Mesothelial cell of epicardium (in vitro differentiated cells): Measurements from ENCODE around the gene PPP2R1A. TPM values are rescaled to one million over a fixed set of nuclear protein-coding genes. Genes with fewer than 3 reads are reported as not detected.

ENCODE experiments used
- DNase-seq, 2 experiments: peaks; one replicate each; pipeline ENCODE4 v3.0.0; 2021; ENCODE audit warnings: low spot score in 2 of 2; ENCODE audit not compliant: unreplicated experiment in 2 of 2
- H3K27ac Mint-ChIP-seq: 2 replicates; pipeline ENCODE4 v1.8.0; 2021; ENCODE audit warnings: mixed read lengths
- H3K27me3 Mint-ChIP-seq: 2 replicates; pipeline ENCODE4 v1.8.0; 2021; ENCODE audit warnings: low read depth, mixed read lengths
- H3K36me3 Mint-ChIP-seq: 2 replicates; pipeline ENCODE4 v1.8.0; 2021; ENCODE audit warnings: mixed read lengths
- H3K4me1 Mint-ChIP-seq: 2 replicates; pipeline ENCODE4 v1.8.0; 2021; ENCODE audit warnings: mixed read lengths
- H3K4me3 Mint-ChIP-seq: 2 replicates; pipeline ENCODE4 v1.8.0; 2021; ENCODE audit warnings: mild to moderate bottlenecking, moderate library complexity, mixed read lengths
- H3K9me3 Mint-ChIP-seq: 2 replicates; pipeline ENCODE4 v1.8.0; 2021; ENCODE audit warnings: mixed read lengths
- CTCF ChIP-seq: fragments of 200-600 bp; sonication (generic); IDR thresholded peaks from one replicate; pipeline ENCODE4 v1.5.0; 2021; ENCODE audit warnings: antibody characterized with exemption; ENCODE audit not compliant: unreplicated experiment
- total RNA-seq: library from RNA; stranded (reverse); gene quantifications from 3 replicates; pipeline ENCODE4 v1.2.1, GENCODE V29; 2021

The PPP2R1A gene
- total RNA-seq, 1 donor from 2014 or later = 314 TPM

- TF ChIP-seq CTCF = no peak
- Mint-ChIP-seq H3K4me3 (no peak overlapping the region), H3K27ac (no peak overlapping the region), H3K36me3 (peaks cover 2% of the 10 kb centered on the region), H3K4me1 (peaks cover 20% of the 10 kb centered on the region), H3K9me3 (no peaks in the 10 kb centered on the region), H3K27me3 (no peaks in the 10 kb centered on the region)
- DNase-seq = no peak
Measured at GRCh38 chr19:52187407-52187806, 2.4 kb upstream of the PPP2R1A start.

- no peaks in the 10 kb centered on the region for H3K27me3 Mint-ChIP-seq
- H3K27ac Mint-ChIP-seq = peak overlapping the region; percentile 100
- peak overlapping the region; percentile 99 for H3K4me3 Mint-ChIP-seq
- no peaks in the 10 kb centered on the region for H3K9me3 Mint-ChIP-seq
- TF ChIP-seq CTCF = no peak
- DNase-seq = peak; percentile 95
- H3K4me1 Mint-ChIP-seq = peaks cover 27% of the 10 kb centered on the region
- peaks cover 7% of the 10 kb centered on the region for H3K36me3 Mint-ChIP-seq
Measured at GRCh38 chr19:52188822-52189734, 774 bp upstream of the PPP2R1A start.

GRCh38 chr19:52190487-52191293 lies 838 bp downstream of the PPP2R1A start:
- no peaks in the 10 kb centered on the region for H3K27me3 Mint-ChIP-seq
- no peaks in the 10 kb centered on the region for H3K9me3 Mint-ChIP-seq
- DNase-seq = no peak
- TF ChIP-seq CTCF = no peak
- peaks cover 13% of the 10 kb centered on the region for H3K36me3 Mint-ChIP-seq
- peaks cover 27% of the 10 kb centered on the region for H3K4me1 Mint-ChIP-seq
- H3K27ac Mint-ChIP-seq = peak overlapping the region; percentile 100
- peak overlapping the region; percentile 99 for H3K4me3 Mint-ChIP-seq

GRCh38 chr19:52191389-52191788 lies 1.5 kb downstream of the PPP2R1A start:
- DNase-seq = no peak
- Mint-ChIP-seq H3K9me3 (no peaks in the 10 kb centered on the region), H3K36me3 (peaks cover 13% of the 10 kb centered on the region), H3K4me1 (peaks cover 27% of the 10 kb centered on the region), H3K27me3 (no peaks in the 10 kb centered on the region), H3K27ac (peak overlapping the region; percentile 100), H3K4me3 (peak overlapping the region; percentile 99)
- TF ChIP-seq CTCF = no peak

- TF ChIP-seq CTCF = no peak
- H3K36me3 Mint-ChIP-seq = peaks cover 13% of the 10 kb centered on the region
- H3K27ac Mint-ChIP-seq = peak overlapping the region; percentile 100
- no peaks in the 10 kb centered on the region for H3K9me3 Mint-ChIP-seq
- H3K27me3 Mint-ChIP-seq = no peaks in the 10 kb centered on the region
- peaks cover 27% of the 10 kb centered on the region for H3K4me1 Mint-ChIP-seq
- no peak for DNase-seq
- H3K4me3 Mint-ChIP-seq = peak overlapping the region; percentile 99
Measured at GRCh38 chr19:52191951-52192350, 2.1 kb downstream of the PPP2R1A start.
